Mucosa of descending colon (tissue), 3 donors: ENCODE measurements around the gene SMYD4. TPM values are rescaled to one million over a fixed set of nuclear protein-coding genes. Genes with fewer than 3 reads are reported as not detected.

Experiments used
- ATAC-seq: fragments of 200-7000 bp; cut with Tn5 transposase; one replicate; pipeline ENCODE4 v1.9.1; 2020; ENCODE audit warnings: mild to moderate bottlenecking, moderate library complexity
- DNase-seq, 3 donors: peaks; one replicate each; pipeline ENCODE4 v3.0.0-alpha.2; 2020
- H3K36me3 ChIP-seq: fragments of 200-600 bp; one replicate; pipeline ENCODE4 v1.8.0; 2021; ENCODE audit warnings: low read depth, mild to moderate bottlenecking
- H3K4me1 ChIP-seq: fragments of 200-600 bp; one replicate; pipeline ENCODE4 v1.8.0; 2021; ENCODE audit warnings: low read depth, mild to moderate bottlenecking
- H3K4me3 ChIP-seq: fragments of 200-600 bp; one replicate; pipeline ENCODE4 v1.8.0; 2021; ENCODE audit warnings: mild to moderate bottlenecking
- H3K9me3 ChIP-seq: fragments of 200-600 bp; one replicate; pipeline ENCODE4 v1.8.0; 2021; ENCODE audit warnings: mild to moderate bottlenecking
- intact Hi-C, 2 donors: fragments of 100-400 bp; cut with DNase I in 1 of 2; cut with micrococcal nuclease in 1 of 2; formaldehyde crosslinking; loops; one replicate each; pipeline versions ENCODE4 v1.11.0 to v1.11.1; 2022; cut with DNase I, micrococcal nuclease
- total RNA-seq, 3 donors: library from RNA; stranded (reverse); fragmentation: NEBNext Ultra II Directional in 2 of 3; extraction: Animal tissue kit (Norgen Biotek cat#: 25700) in 2 of 3; gene quantifications; one replicate each; pipeline versions ENCODE4 v1.2.1 to v1.2.4, GENCODE V29; 2021 to 2023
- TF ChIP-seq, protein P1 (sequence below): fragments of 200-600 bp; IDR thresholded peaks from one replicate; pipeline ENCODE4 v1.8.0; 2022; ENCODE audit warnings: antibody characterized with exemption, mild to moderate bottlenecking
- donor health status: DM: no; HTN: no; CAD: no; lungs with moderate emphysema.
- donor health status: DM: no; HTN: no; CAD: no.
- donor health status: DM: no; HTN: yes; CAD: no.

Gene SMYD4
- total RNA-seq, 3 donors from 2014 or later: 9.8 to 19.4 (median 10.7) TPM

DNA sequence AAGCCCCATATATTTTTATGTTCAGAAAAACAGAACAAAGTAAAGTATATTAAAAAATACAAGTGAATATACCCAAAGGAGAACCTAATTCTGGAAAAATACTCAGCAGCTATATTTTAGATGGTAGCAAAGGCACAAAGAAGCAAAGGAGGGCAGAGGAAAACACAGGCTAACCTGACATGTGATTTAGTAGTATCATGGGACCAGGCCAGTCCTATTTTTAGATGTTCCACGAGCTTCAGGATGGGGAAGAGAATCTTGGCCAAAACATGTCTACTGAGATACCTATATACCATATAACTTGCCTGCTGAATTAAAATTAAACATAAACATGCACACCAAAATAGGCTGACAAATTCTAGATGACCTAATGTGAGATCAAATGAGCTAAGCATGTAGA, 32.9 kb downstream of the SMYD4 start:
- H3K4me3 ChIP-seq: no peak overlapping the region
- no peak for DNase-seq
- TF ChIP-seq, protein P1, sequence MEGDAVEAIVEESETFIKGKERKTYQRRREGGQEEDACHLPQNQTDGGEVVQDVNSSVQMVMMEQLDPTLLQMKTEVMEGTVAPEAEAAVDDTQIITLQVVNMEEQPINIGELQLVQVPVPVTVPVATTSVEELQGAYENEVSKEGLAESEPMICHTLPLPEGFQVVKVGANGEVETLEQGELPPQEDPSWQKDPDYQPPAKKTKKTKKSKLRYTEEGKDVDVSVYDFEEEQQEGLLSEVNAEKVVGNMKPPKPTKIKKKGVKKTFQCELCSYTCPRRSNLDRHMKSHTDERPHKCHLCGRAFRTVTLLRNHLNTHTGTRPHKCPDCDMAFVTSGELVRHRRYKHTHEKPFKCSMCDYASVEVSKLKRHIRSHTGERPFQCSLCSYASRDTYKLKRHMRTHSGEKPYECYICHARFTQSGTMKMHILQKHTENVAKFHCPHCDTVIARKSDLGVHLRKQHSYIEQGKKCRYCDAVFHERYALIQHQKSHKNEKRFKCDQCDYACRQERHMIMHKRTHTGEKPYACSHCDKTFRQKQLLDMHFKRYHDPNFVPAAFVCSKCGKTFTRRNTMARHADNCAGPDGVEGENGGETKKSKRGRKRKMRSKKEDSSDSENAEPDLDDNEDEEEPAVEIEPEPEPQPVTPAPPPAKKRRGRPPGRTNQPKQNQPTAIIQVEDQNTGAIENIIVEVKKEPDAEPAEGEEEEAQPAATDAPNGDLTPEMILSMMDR: no peak
- intact Hi-C loops: no loop called here
- no peaks in the 10 kb centered on the region for H3K9me3 ChIP-seq
- H3K4me1 ChIP-seq: no peaks in the 10 kb centered on the region
- no peak for ATAC-seq
- H3K36me3 ChIP-seq: peaks cover 3% of the 10 kb centered on the region

DNA sequence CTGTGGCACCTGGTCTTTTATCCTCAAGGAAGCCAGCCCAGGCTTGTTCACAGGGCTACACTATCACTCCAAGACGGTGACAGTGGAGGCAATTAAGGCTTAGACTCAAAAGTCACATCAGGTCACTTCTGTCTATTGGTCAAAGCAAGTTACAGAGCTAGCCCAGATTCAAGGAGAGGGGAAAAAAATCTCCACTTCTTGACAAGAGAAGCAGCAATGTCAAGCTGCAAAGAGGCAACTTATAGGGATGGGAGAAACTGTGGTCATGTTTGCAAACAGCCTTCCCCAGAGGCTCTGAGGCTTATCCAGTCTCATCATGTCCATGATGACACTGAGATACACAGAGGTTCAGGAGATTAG, 36.3 kb downstream of the SMYD4 start:
- TF ChIP-seq, protein P1: no peak
- DNase-seq: no peak
- Histone ChIP-seq H3K4me1 (no peaks in the 10 kb centered on the region), H3K36me3 (no peaks in the 10 kb centered on the region), H3K4me3 (no peak overlapping the region), H3K9me3 (no peaks in the 10 kb centered on the region)
- ATAC-seq: no peak
- intact Hi-C loops: no loop called here

DNA sequence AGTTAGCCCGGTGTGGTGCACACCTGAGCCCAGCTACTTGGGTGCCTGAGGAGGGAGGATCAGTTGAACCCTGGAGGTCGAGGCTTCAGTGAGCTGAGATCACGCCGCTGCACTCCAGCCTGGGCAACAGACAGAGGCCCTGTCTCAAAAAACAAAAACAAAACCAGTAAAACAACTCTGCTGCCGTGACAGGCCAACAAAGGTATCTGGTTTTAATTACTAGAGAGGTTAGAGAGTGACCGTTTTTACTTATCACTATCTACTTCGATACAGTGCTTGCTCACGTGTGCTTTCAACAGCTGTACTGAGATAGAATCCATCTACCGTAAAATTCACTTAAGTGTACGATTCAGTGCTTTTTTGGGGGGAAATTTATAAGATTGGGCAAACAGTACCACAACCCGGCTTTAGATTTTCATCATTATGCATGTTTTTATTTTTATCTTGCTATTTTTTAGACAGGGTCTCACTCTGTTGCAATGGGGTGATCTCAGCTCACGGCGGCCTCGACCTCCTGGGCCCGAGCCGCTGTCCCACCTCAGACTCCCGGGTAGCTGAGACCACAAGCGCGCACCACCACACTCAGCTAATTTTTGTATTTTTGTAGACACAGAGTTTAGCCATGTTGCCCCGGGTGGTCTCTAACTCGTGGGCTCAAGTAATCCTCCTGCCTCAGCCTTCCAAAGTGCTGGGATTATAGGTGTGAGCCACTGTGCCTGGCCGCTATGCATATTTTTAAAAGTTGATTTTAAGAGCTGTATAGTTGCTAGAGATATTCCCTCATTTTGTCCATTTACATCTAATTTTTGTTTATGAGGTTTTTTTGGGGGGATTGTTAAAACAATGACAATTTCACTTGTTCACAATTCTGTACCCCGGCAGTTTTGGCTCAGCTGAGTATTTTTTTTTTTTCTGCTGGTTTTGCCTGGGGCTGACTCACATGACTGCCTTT, 36.9 kb downstream of the SMYD4 start:
- intact Hi-C loops: no loop called here
- no peak for DNase-seq

DNA sequence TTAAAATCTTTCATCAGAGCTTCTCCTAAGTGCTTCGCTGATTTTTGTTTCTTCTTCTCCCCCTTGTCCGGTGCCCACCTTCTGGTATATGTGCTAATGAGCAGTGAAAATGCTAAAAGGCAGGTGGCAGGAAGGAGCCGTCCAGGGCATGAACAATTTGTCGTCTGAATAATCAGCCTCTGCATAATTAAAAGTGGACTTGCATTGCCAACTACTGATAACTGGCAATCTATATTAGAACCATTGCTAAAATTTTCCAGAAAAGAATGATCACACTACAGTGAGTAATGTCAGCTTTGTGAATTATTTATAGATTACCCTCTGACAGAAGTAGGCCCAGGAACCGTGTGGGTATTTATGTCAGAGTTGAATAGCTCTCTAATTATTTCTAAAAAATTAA, 39.8 kb downstream of the SMYD4 start:
- intact Hi-C loops: no loop called here
- no peak for ATAC-seq
- Histone ChIP-seq H3K4me1 (peaks cover 13% of the 10 kb centered on the region), H3K36me3 (no peaks in the 10 kb centered on the region), H3K4me3 (no peak overlapping the region), H3K9me3 (no peaks in the 10 kb centered on the region)
- TF ChIP-seq, protein P1: no peak
- no peak for DNase-seq

More for the DNA sequence above, 36.9 kb downstream of the SMYD4 start:
- Histone ChIP-seq H3K36me3 (no peaks in the 10 kb centered on the region), H3K9me3 (no peaks in the 10 kb centered on the region), H3K4me3 (no peak overlapping the region), H3K4me1 (peaks cover 4% of the 10 kb centered on the region)
- no peak for ATAC-seq
- TF ChIP-seq, protein P1: no peak

DNA sequence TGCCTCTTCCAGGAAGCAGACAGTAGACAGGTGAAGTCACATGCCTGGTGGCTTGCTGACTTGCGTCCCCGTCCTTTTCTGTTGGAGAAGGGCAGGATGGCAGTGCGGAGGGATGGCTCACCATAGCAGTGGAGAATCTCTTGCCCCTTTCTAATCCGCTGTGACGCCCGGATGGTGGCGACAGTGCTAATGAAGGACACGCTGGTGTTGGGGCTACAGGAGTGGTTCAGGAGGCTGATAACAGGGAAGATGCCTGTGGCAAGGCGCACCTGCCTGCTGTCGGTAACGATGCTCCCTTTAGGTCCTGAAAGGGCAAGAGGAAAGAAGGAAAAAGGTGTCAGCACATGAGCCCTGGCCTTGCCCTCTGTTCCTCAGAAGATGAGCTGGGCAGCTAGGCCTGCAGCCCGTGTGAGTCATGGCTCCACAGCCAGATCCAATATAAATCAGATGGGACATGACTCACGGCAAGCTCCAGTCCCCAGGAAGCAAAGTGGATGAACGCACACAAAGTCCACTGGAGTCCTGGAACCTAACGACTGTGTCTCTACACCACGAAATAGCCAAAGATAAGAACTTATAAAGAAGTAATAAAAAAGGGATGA, 42.3 kb downstream of the SMYD4 start:
- TF ChIP-seq, protein P1: no peak
- H3K4me1 ChIP-seq: peaks cover 13% of the 10 kb centered on the region
- ATAC-seq: peak; percentile 95

More for the DNA sequence above, 42.3 kb downstream of the SMYD4 start:
- H3K4me3 ChIP-seq: no peak overlapping the region
- H3K9me3 ChIP-seq: no peaks in the 10 kb centered on the region
- intact Hi-C loops: no loop called here
- H3K36me3 ChIP-seq: no peaks in the 10 kb centered on the region
- DNase-seq: peak; percentile 63 to 78 (median 64)
